ENCODE data around the gene ALDH3B1. TPM values are rescaled to one million over a fixed set of nuclear protein-coding genes. Genes with fewer than 3 reads are reported as not detected.
A peak's percentile ranks its signal among the peaks of the same experiment; 100 is the strongest.

The ALDH3B1 gene
- total and polyA plus RNA-seq, 2 donors (not counting 1 experiment from before 2014, with no cell fraction given): 39.0 to 57.6 TPM

- Histone ChIP-seq H3K36me3 (ENCODE audit: control insufficient read depth, insufficient read depth, low read length) (no peaks in the 10 kb centered on the region), H3K4me2 (ENCODE audit: extremely low read depth, insufficient read depth, low read length) (peak overlapping the region; percentile 76), H2AFZ (ENCODE audit: low read length) (no peak overlapping the region), H3K4me1 (ENCODE audit: control insufficient read depth, extremely low read depth, insufficient read depth, low read length) (no peaks in the 10 kb centered on the region), H3K27me3 (ENCODE audit: control insufficient read depth, insufficient read depth, low read length) (no peaks in the 10 kb centered on the region), H3K9ac (ENCODE audit: insufficient read depth, low read length) (no peak overlapping the region), H3K9me3 (ENCODE audit: control insufficient read depth, insufficient read depth, low read depth, low read length) (no peaks in the 10 kb centered on the region), H3K27ac (ENCODE audit: insufficient read depth, low read length) (no peak overlapping the region), H3K79me2 (ENCODE audit: control insufficient read depth, insufficient read depth, low read length) (no peaks in the 10 kb centered on the region), H4K20me1 (ENCODE audit: control insufficient read depth, extremely low read depth, insufficient read depth, low read length) (no peaks in the 10 kb centered on the region), H3K4me3 (replicated peaks in 1 of 4; ENCODE audit: control extremely low read depth in 1 of 4, insufficient read depth in 1 of 4, low read depth in 3 of 4, low read length in 4 of 4) (peak overlapping the region in 2 of 4 experiments; percentile 59 to 64)
- TF ChIP-seq EZH2 (IDR thresholded peaks at IDR 0.05; ENCODE audit: low read length, missing control alignments): no peak
- no peak for DNase-seq (ENCODE audit: low read depth in 2 of 2)
Measured at GRCh38 chr11:68004551-68005335, 5.4 kb upstream of the ALDH3B1 start.

- DNase-seq (ENCODE audit: low read depth in 2 of 2): no peak
- Histone ChIP-seq H3K4me1 (ENCODE audit: control insufficient read depth, extremely low read depth, insufficient read depth, low read length) (peaks cover 2% of the 10 kb centered on the region), H3K36me3 (ENCODE audit: control insufficient read depth, insufficient read depth, low read length) (no peaks in the 10 kb centered on the region), H3K9me3 (ENCODE audit: control insufficient read depth, insufficient read depth, low read depth, low read length) (no peaks in the 10 kb centered on the region), H3K27me3 (ENCODE audit: control insufficient read depth, insufficient read depth, low read length) (no peaks in the 10 kb centered on the region), H3K27ac (ENCODE audit: insufficient read depth, low read length) (no peak overlapping the region), H3K4me3 (replicated peaks in 1 of 4; ENCODE audit: control extremely low read depth in 1 of 4, insufficient read depth in 1 of 4, low read depth in 3 of 4, low read length in 4 of 4) (no peak overlapping the region), H2AFZ (ENCODE audit: low read length) (no peak overlapping the region), H3K9ac (ENCODE audit: insufficient read depth, low read length) (no peak overlapping the region), H3K4me2 (ENCODE audit: extremely low read depth, insufficient read depth, low read length) (no peak overlapping the region), H4K20me1 (ENCODE audit: control insufficient read depth, extremely low read depth, insufficient read depth, low read length) (no peaks in the 10 kb centered on the region), H3K79me2 (ENCODE audit: control insufficient read depth, insufficient read depth, low read length) (peaks cover 4% of the 10 kb centered on the region)
- TF ChIP-seq CTCF (conservative IDR thresholded peaks at IDR 0.05 in 1 of 2, IDR thresholded peaks at IDR 0.05 in 1 of 2; ENCODE audit: low read depth in 1 of 2, low read length in 2 of 2): no peak
- TF ChIP-seq EZH2 (IDR thresholded peaks at IDR 0.05; ENCODE audit: low read length, missing control alignments): no peak
Measured at GRCh38 chr11:68006606-68007166, 3.4 kb upstream of the ALDH3B1 start.

- H3K9ac ChIP-seq (ENCODE audit: insufficient read depth, low read length): no peak overlapping the region
- no peaks in the 10 kb centered on the region for H3K9me3 ChIP-seq (ENCODE audit: control insufficient read depth, insufficient read depth, low read depth, low read length)
- no peaks in the 10 kb centered on the region for H3K27me3 ChIP-seq (ENCODE audit: control insufficient read depth, insufficient read depth, low read length)
- no peaks in the 10 kb centered on the region for H4K20me1 ChIP-seq (ENCODE audit: control insufficient read depth, extremely low read depth, insufficient read depth, low read length)
- H3K79me2 ChIP-seq (ENCODE audit: control insufficient read depth, insufficient read depth, low read length): peaks cover 14% of the 10 kb centered on the region
- H3K4me3 ChIP-seq (replicated peaks in 1 of 4; ENCODE audit: control extremely low read depth in 1 of 4, insufficient read depth in 1 of 4, low read depth in 3 of 4, low read length in 4 of 4): no peak overlapping the region
- no peak overlapping the region for H3K4me2 ChIP-seq (ENCODE audit: extremely low read depth, insufficient read depth, low read length)
- no peak for DNase-seq (ENCODE audit: low read depth in 2 of 2)
- no peak overlapping the region for H2AFZ ChIP-seq (ENCODE audit: low read length)
- H3K4me1 ChIP-seq (ENCODE audit: control insufficient read depth, extremely low read depth, insufficient read depth, low read length): peaks cover 13% of the 10 kb centered on the region
- TF ChIP-seq EZH2 (IDR thresholded peaks at IDR 0.05; ENCODE audit: low read length, missing control alignments) (no peak), CTCF (conservative IDR thresholded peaks at IDR 0.05 in 1 of 2, IDR thresholded peaks at IDR 0.05 in 1 of 2; ENCODE audit: low read depth in 1 of 2, low read length in 2 of 2) (no peak)
- H3K27ac ChIP-seq (ENCODE audit: insufficient read depth, low read length): no peak overlapping the region
- H3K36me3 ChIP-seq (ENCODE audit: control insufficient read depth, insufficient read depth, low read length): no peaks in the 10 kb centered on the region
Measured at GRCh38 chr11:68007498-68008380, 2.4 kb upstream of the ALDH3B1 start.
